Uterus (tissue), 2 donors: ENCODE results near the gene AK1.

ENCODE experiments used
- CTCF ChIP-seq, 4 experiments: fragments of 200-600 bp in 2 of 4; fragments of 450-650 bp in 2 of 4; sonication (generic) in 2 of 4; IDR thresholded peaks; one replicate each; pipeline ENCODE4 v1.5.1; 2016 to 2019; ENCODE audit warnings: antibody characterized with exemption in 4 of 4, mild to moderate bottlenecking in 2 of 4, moderate library complexity in 1 of 4
- POLR2A ChIP-seq, 2 donors: fragments of 450-650 bp; IDR thresholded peaks; one replicate each; pipeline ENCODE4 v1.6.1; 2016; ENCODE audit warnings: antibody characterized with exemption in 2 of 2, mild to moderate bottlenecking in 1 of 2, moderate library complexity in 1 of 2

- TF ChIP-seq POLR2A (IDR thresholded peaks at IDR 0.05) (no peak), CTCF (IDR thresholded peaks at IDR 0.05) (no peak)
Observed at GRCh38 chr9:127818574-127818973, 58.9 kb downstream of the AK1 start.
